MV-4-11 (cell line): ENCODE data around the gene GNE.
A peak's percentile ranks its signal among the peaks of the same experiment; 100 is the strongest.

Experiments used
- DNase-seq: peaks from one replicate; lab custom pipeline; 2025; lab: John Stamatoyannopoulos, UW

The GNE gene

DNA sequence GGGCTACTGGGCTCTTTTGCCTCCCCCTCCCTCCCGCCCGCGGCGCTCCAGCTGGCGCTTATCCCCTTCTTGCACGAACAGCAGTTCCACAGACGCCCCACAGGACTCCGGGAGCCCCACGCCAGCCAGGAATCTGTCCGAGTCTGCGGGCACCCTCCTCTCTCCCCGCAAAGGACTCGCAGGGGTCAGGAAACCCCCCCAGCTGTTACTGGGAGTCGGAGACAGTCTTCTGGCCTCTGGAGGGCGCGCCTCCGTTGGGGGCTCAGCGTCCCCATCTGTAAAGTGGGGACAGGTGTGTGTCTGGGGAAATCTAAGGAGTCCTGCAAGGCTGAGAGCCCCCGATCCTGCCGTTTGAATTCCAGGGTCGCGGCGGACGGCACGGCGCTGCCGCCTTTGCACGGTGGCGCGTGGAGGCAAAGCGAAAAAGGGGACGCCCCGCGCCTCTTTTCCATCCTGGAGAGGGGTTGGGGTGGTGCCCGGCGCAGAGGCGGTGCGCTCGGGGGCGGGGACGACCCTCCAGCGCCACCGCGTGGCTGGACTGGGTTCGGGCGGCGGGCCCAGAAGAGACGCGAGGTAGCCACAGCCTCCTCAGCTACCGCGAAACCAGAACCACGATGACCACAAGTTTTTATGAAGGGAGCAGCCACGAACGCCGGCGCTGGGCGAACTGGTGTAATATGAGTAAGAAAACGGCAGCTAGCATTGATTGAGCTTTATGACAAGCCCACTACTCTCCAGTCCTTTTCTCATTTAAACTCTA is 91.9 kb downstream of the GNE start:
- DNase-seq, result peak; percentile 86

DNA sequence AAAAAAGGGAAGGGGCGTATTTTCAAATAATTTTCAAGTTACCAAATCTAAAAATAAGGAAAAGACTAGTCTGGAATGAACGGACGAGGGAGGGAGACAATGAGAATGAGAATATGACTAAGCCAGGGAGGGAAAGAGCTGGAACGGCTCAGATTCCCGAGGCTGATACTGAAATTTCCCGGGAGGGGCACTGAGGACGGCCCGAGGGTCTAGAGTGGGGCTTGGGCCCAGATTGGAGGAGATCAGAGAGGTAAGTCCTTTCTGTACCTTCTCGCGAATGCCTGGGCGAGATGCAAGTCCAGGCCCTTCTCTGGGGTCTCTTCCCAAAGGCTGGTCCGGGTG is 92.5 kb downstream of the GNE start:
- DNase-seq, result no peak

- DNase-seq, result no peak
Measured at GRCh38 chr9:36164989-36165388, 93.3 kb downstream of the GNE start.
